ENCODE data around the gene ALOX15B. TPM values are rescaled to one million over a fixed set of nuclear protein-coding genes. Genes with fewer than 3 reads are reported as not detected.
A peak's percentile ranks its signal among the peaks of the same experiment; 100 is the strongest.

ALOX15B gene
- under 0.01 TPM in 2 replicates for total RNA-seq

GRCh38 chr17:8038954-8039610 is at the start of gene ALOX15B:
ALOX15B (plus strand) TSS chr17:8039059; CDS start chr17:8039156, 97 bp downstream.
- DNase-seq (ENCODE audit: insufficient read length, low spot score, missing footprints) = no peak
- H3K4me1 ChIP-seq (ENCODE audit: insufficient read depth, low read length) = peaks cover 12% of the 10 kb centered on the region
- H2AFZ ChIP-seq (ENCODE audit: low read length) = no peak within 1 kb of the TSS
- H3K36me3 ChIP-seq (ENCODE audit: insufficient read depth, low read length) = no peaks in the 10 kb centered on the region
- H3K79me2 ChIP-seq (ENCODE audit: insufficient read depth, low read length) = no peaks in the 10 kb centered on the region
- peaks cover 11% of the 10 kb centered on the region for H3K27me3 ChIP-seq (ENCODE audit: insufficient read depth, low read length)
- no peaks in the 10 kb centered on the region for H4K20me1 ChIP-seq (ENCODE audit: insufficient read depth, low read length)
- H3K9me3 ChIP-seq (ENCODE audit: low read depth, low read length) = no peaks in the 10 kb centered on the region
- no peak within 1 kb of the TSS for H3K4me3 ChIP-seq (ENCODE audit: insufficient read depth, low read length)
- H3K4me2 ChIP-seq (ENCODE audit: insufficient read depth, low read length) = peak within 1 kb of the TSS; percentile 36
- H3K27ac ChIP-seq (ENCODE audit: low read depth, low read length) = no peak within 1 kb of the TSS
- no peak for TF ChIP-seq CTCF (IDR thresholded peaks at IDR 0.05; ENCODE audit: extremely low read depth, low read depth, low read length)

- H3K4me2 ChIP-seq (ENCODE audit: insufficient read depth, low read length) = peak overlapping the region; percentile 88
- TF ChIP-seq CTCF (IDR thresholded peaks at IDR 0.05; ENCODE audit: extremely low read depth, low read depth, low read length) = peak; percentile 85
- H3K4me3 ChIP-seq (ENCODE audit: insufficient read depth, low read length) = peak overlapping the region; percentile 78
- peak overlapping the region; percentile 93 for H2AFZ ChIP-seq (ENCODE audit: low read length)
- H3K27ac ChIP-seq (ENCODE audit: low read depth, low read length) = no peak overlapping the region
- no peaks in the 10 kb centered on the region for H3K79me2 ChIP-seq (ENCODE audit: insufficient read depth, low read length)
- peaks cover 14% of the 10 kb centered on the region for H3K4me1 ChIP-seq (ENCODE audit: insufficient read depth, low read length)
- no peaks in the 10 kb centered on the region for H3K9me3 ChIP-seq (ENCODE audit: low read depth, low read length)
- DNase-seq (ENCODE audit: insufficient read length, low spot score, missing footprints) = peak; percentile 94
- H3K36me3 ChIP-seq (ENCODE audit: insufficient read depth, low read length) = no peaks in the 10 kb centered on the region
- no peaks in the 10 kb centered on the region for H4K20me1 ChIP-seq (ENCODE audit: insufficient read depth, low read length)
- H3K27me3 ChIP-seq (ENCODE audit: insufficient read depth, low read length) = no peaks in the 10 kb centered on the region
Measured at GRCh38 chr17:7989781-7990655, 48.8 kb upstream of the ALOX15B start.

- DNase-seq (ENCODE audit: insufficient read length, low spot score, missing footprints) = peak; percentile 72
- no peaks in the 10 kb centered on the region for H4K20me1 ChIP-seq (ENCODE audit: insufficient read depth, low read length)
- no peak overlapping the region for H3K4me3 ChIP-seq (ENCODE audit: insufficient read depth, low read length)
- no peak overlapping the region for H2AFZ ChIP-seq (ENCODE audit: low read length)
- no peaks in the 10 kb centered on the region for H3K9me3 ChIP-seq (ENCODE audit: low read depth, low read length)
- no peak for TF ChIP-seq CTCF (IDR thresholded peaks at IDR 0.05; ENCODE audit: extremely low read depth, low read depth, low read length)
- H3K27ac ChIP-seq (ENCODE audit: low read depth, low read length) = no peak overlapping the region
- H3K4me1 ChIP-seq (ENCODE audit: insufficient read depth, low read length) = peaks cover 6% of the 10 kb centered on the region
- H3K79me2 ChIP-seq (ENCODE audit: insufficient read depth, low read length) = no peaks in the 10 kb centered on the region
- no peak overlapping the region for H3K4me2 ChIP-seq (ENCODE audit: insufficient read depth, low read length)
- H3K27me3 ChIP-seq (ENCODE audit: insufficient read depth, low read length) = no peaks in the 10 kb centered on the region
- H3K36me3 ChIP-seq (ENCODE audit: insufficient read depth, low read length) = no peaks in the 10 kb centered on the region
Measured at GRCh38 chr17:7992516-7992915, 46.3 kb upstream of the ALOX15B start.

DNA sequence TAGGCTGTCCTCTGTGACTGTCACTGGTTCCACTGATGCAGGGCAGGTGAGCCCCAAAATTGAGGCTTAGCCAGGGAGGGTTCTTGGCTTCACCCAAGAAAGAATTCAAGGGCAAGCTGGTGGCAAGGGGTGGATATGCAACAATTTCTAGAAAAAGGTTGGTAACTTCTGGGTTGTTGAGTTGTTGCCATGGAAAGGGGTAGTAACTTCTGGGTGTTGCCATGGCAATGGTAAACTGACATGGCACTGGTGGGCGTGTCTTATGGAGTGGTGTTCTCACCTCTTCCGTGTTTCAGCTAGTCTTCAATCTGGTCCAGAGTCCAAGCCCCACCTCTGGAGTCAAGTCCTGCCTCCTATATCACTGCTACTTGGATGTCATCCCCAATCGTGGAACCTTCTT is 45.9 kb upstream of the ALOX15B start:
- no peak for TF ChIP-seq CTCF (IDR thresholded peaks at IDR 0.05; ENCODE audit: extremely low read depth, low read depth, low read length)
- no peak for DNase-seq (ENCODE audit: insufficient read length, low spot score, missing footprints)
- Histone ChIP-seq H3K27ac (ENCODE audit: low read depth, low read length) (no peak overlapping the region), H3K79me2 (ENCODE audit: insufficient read depth, low read length) (no peaks in the 10 kb centered on the region), H3K4me3 (ENCODE audit: insufficient read depth, low read length) (no peak overlapping the region), H3K4me2 (ENCODE audit: insufficient read depth, low read length) (no peak overlapping the region), H3K27me3 (ENCODE audit: insufficient read depth, low read length) (no peaks in the 10 kb centered on the region), H2AFZ (ENCODE audit: low read length) (no peak overlapping the region), H3K4me1 (ENCODE audit: insufficient read depth, low read length) (peaks cover 4% of the 10 kb centered on the region), H3K36me3 (ENCODE audit: insufficient read depth, low read length) (no peaks in the 10 kb centered on the region), H3K9me3 (ENCODE audit: low read depth, low read length) (no peaks in the 10 kb centered on the region), H4K20me1 (ENCODE audit: insufficient read depth, low read length) (no peaks in the 10 kb centered on the region)

Measured in osteoblast (primary cell).